ENCODE results near the gene PRKG2. TPM values are rescaled to one million over a fixed set of nuclear protein-coding genes. Genes with fewer than 3 reads are reported as not detected.

PRKG2 gene
- total and polyA plus RNA-seq, 12 donors: 0.17 to 0.51 (median 0.20) TPM; not detected in 9

- H3K27ac ChIP-seq: no peak overlapping the region
- H3K4me3 ChIP-seq: no peak overlapping the region
- peaks cover 0 to 6% (median 0%) of the 10 kb centered on the region in 11 donors for H3K9me3 ChIP-seq
- 74 to 75% methylated on average over 7 of the region's 7 CpGs for WGBS, 2 donors
- TF ChIP-seq CTCF (IDR thresholded peaks at IDR 0.05): no peak
- H3K36me3 ChIP-seq: no peaks in the 10 kb centered on the region
- no peaks in the 10 kb centered on the region for H3K27me3 ChIP-seq
- intact Hi-C loops (cut with DNase I): no loop called here
- no peak for ATAC-seq
- DNase-seq: no peak
- H3K4me1 ChIP-seq: no peaks in the 10 kb centered on the region
These were observed 84.5 kb downstream of the PRKG2 start for GRCh38 chr4:81130569-81130968.

GRCh38 chr4:81120055-81120454 is 95.0 kb downstream of the PRKG2 start:
- H3K36me3 ChIP-seq: no peaks in the 10 kb centered on the region
- no peaks in the 10 kb centered on the region for H3K4me1 ChIP-seq
- H3K9me3 ChIP-seq: no peaks in the 10 kb centered on the region
- no peak for TF ChIP-seq CTCF (IDR thresholded peaks at IDR 0.05)
- ATAC-seq: no peak
- 89 to 91% methylated on average over 5 of the region's 5 CpGs for WGBS, 2 donors
- no peak for DNase-seq
- H3K27ac ChIP-seq: no peak overlapping the region
- no peak overlapping the region for H3K4me3 ChIP-seq
- intact Hi-C loops (cut with DNase I): no loop called here
- H3K27me3 ChIP-seq: no peaks in the 10 kb centered on the region

GRCh38 chr4:81118086-81118485 is 96.9 kb downstream of the PRKG2 start:
- ATAC-seq (no peak), DNase-seq (no peak)
- H3K36me3 ChIP-seq: no peaks in the 10 kb centered on the region
- H3K27me3 ChIP-seq: no peaks in the 10 kb centered on the region
- no peak for TF ChIP-seq CTCF (IDR thresholded peaks at IDR 0.05)
- intact Hi-C loops (cut with DNase I): no loop called here
- H3K27ac ChIP-seq: no peak overlapping the region
- WGBS, 2 donors: 84 to 85% methylated on average over 7 of the region's 7 CpGs
- no peaks in the 10 kb centered on the region for H3K4me1 ChIP-seq
- H3K9me3 ChIP-seq: no peaks in the 10 kb centered on the region
- no peak overlapping the region for H3K4me3 ChIP-seq

GRCh38 chr4:81116566-81116965 is 98.5 kb downstream of the PRKG2 start:
- ATAC-seq (no peak), DNase-seq (no peak)
- WGBS, 2 donors: 65 to 72% methylated on average over 1 of the region's 1 CpG
- no peaks in the 10 kb centered on the region for H3K27me3 ChIP-seq
- intact Hi-C loops (cut with DNase I): no loop called here
- H3K9me3 ChIP-seq: no peaks in the 10 kb centered on the region
- no peaks in the 10 kb centered on the region for H3K36me3 ChIP-seq
- no peaks in the 10 kb centered on the region for H3K4me1 ChIP-seq
- no peak overlapping the region for H3K4me3 ChIP-seq
- TF ChIP-seq CTCF (IDR thresholded peaks at IDR 0.05): no peak
- H3K27ac ChIP-seq: no peak overlapping the region

GRCh38 chr4:81113024-81113423 is 102.0 kb downstream of the PRKG2 start:
- WGBS, 2 donors: 86 to 88% methylated on average over 5 of the region's 5 CpGs
- Histone ChIP-seq H3K4me1 (no peaks in the 10 kb centered on the region), H3K27me3 (no peaks in the 10 kb centered on the region), H3K9me3 (no peaks in the 10 kb centered on the region), H3K4me3 (no peak overlapping the region), H3K36me3 (no peaks in the 10 kb centered on the region), H3K27ac (no peak overlapping the region)
- no peak for ATAC-seq
- DNase-seq: no peak
- TF ChIP-seq CTCF (IDR thresholded peaks at IDR 0.05): no peak
- intact Hi-C loops (cut with DNase I): no loop called here
